ENCODE results near the gene GPR63.

GRCh38 chr6:96811136-96811535 is 26.1 kb downstream of the GPR63 start:
- TF ChIP-seq, protein P1, sequence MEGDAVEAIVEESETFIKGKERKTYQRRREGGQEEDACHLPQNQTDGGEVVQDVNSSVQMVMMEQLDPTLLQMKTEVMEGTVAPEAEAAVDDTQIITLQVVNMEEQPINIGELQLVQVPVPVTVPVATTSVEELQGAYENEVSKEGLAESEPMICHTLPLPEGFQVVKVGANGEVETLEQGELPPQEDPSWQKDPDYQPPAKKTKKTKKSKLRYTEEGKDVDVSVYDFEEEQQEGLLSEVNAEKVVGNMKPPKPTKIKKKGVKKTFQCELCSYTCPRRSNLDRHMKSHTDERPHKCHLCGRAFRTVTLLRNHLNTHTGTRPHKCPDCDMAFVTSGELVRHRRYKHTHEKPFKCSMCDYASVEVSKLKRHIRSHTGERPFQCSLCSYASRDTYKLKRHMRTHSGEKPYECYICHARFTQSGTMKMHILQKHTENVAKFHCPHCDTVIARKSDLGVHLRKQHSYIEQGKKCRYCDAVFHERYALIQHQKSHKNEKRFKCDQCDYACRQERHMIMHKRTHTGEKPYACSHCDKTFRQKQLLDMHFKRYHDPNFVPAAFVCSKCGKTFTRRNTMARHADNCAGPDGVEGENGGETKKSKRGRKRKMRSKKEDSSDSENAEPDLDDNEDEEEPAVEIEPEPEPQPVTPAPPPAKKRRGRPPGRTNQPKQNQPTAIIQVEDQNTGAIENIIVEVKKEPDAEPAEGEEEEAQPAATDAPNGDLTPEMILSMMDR (IDR thresholded peaks at IDR 0.05; ENCODE audit: extremely low read depth in 1 of 2, insufficient read depth in 1 of 2, low read depth in 1 of 2, low read length in 2 of 2) = no peak
- no peak for TF ChIP-seq POLR2A (IDR thresholded peaks at IDR 0.05; ENCODE audit: low read depth, low read length)
- no peak for TF ChIP-seq EZH2 (IDR thresholded peaks at IDR 0.05; ENCODE audit: borderline replicate concordance, low read depth, low read length, severe bottlenecking)
